SK-N-SH treated with all-trans-retinoic acid at 6 μM for 48 hours (cell line): ENCODE results near the gene RAC2.

Experiments
- ARNTL ChIP-seq: fragments of 450-650 bp; formaldehyde crosslinking; IDR thresholded peaks from 2 replicates; pipeline ENCODE4 v1.5.0; 2020; ENCODE audit warnings: low read depth, mild to moderate bottlenecking, moderate library complexity, borderline replicate concordance
- CSRNP3 ChIP-seq: fragments of 250-450 bp; sonication (Bioruptor Pico); IDR thresholded peaks from 2 replicates; pipeline ENCODE4 v1.5.1; 2021; ENCODE audit warnings: mild to moderate bottlenecking, moderate library complexity
- ISL1 ChIP-seq: fragments of 250-450 bp; sonication (Bioruptor Pico); IDR thresholded peaks from 2 replicates; pipeline ENCODE4 v2.1.2; 2022; ENCODE audit warnings: mild to moderate bottlenecking, moderate library complexity
- OSR1 ChIP-seq: fragments of 250-450 bp; sonication (Bioruptor Pico); IDR thresholded peaks from 2 replicates; pipeline ENCODE4 v1.8.0; 2022; ENCODE audit warnings: moderate library complexity, mild to moderate bottlenecking, inconsistent platforms
- TOX ChIP-seq: fragments of 250-450 bp; sonication (Bioruptor Pico); IDR thresholded peaks from 2 replicates; pipeline ENCODE4 v1.8.0; 2021; ENCODE audit warnings: mild to moderate bottlenecking, moderate library complexity, borderline replicate concordance
- ZC3H10 ChIP-seq: fragments of 250-450 bp; sonication (Bioruptor Pico); IDR thresholded peaks from 2 replicates; pipeline ENCODE4 v1.5.1; 2021; ENCODE audit warnings: mild to moderate bottlenecking, moderate library complexity
- ZFP3 ChIP-seq: fragments of 250-450 bp; sonication (Bioruptor Pico); IDR thresholded peaks from 2 replicates; pipeline ENCODE4 v1.5.0; 2020; ENCODE audit warnings: mild to moderate bottlenecking, moderate library complexity

- TF ChIP-seq ARNTL, result no peak
- TF ChIP-seq ZC3H10 (CRISPR knock-in tag), result no peak
- no peak for TF ChIP-seq OSR1 (CRISPR knock-in tag)
- no peak for TF ChIP-seq ISL1 (CRISPR knock-in tag)
- TF ChIP-seq TOX (CRISPR knock-in tag), result no peak
- no peak for TF ChIP-seq CSRNP3 (CRISPR knock-in tag)
- TF ChIP-seq ZFP3 (CRISPR knock-in tag), result no peak
Measured at GRCh38 chr22:37202716-37203115, 41.4 kb downstream of the RAC2 start.
